HG03432 (cell line): ENCODE measurements around the gene KLRF1.
A peak's percentile ranks its signal among the peaks of the same experiment; 100 is the strongest.

Source experiments
- ATAC-seq: cut with Tn5 transposase; IDR thresholded peaks from one replicate; pipeline ENCODE4 v1.9.1; 2021; ENCODE audit warnings: mild to moderate bottlenecking, moderate library complexity; ENCODE audit not compliant: unreplicated experiment

KLRF1 gene, protein sequence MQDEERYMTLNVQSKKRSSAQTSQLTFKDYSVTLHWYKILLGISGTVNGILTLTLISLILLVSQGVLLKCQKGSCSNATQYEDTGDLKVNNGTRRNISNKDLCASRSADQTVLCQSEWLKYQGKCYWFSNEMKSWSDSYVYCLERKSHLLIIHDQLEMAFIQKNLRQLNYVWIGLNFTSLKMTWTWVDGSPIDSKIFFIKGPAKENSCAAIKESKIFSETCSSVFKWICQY

GRCh38 chr12:9827209-9827888, at the start of gene KLRF1:
Gene KLRF1 (plus strand): TSS chr12:9827481. CDS start chr12:9827545, 64 bp downstream.
- ATAC-seq: no peak

- no peak for ATAC-seq
Measured at GRCh38 chr12:9779209-9779608, 48.1 kb upstream of the KLRF1 start.

GRCh38 chr12:9781360-9781759, 45.9 kb upstream of the KLRF1 start:
- ATAC-seq: no peak

GRCh38 chr12:9782547-9783382, 44.5 kb upstream of the KLRF1 start:
- no peak for ATAC-seq

DNA sequence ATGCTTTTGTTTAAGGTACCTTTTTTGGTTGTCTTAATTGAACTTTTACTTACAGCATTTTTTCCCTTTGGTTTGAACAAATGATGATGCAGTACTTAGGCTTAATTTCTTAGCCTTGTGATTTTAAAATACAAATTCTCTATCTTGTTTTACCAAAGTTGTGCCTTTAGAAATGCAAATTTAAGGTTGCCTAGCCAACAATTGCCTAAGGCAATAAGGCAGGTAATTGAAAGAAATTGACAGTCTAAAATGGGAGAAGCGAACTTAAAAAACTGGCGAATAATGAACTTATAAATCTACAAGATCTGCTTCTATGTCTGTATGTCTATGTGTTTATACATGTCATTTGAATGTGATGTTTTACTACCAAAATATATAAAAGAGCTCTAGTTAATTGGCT, 43.0 kb upstream of the KLRF1 start:
- no peak for ATAC-seq

- no peak for ATAC-seq
Measured at GRCh38 chr12:9784816-9785215, 42.5 kb upstream of the KLRF1 start.

DNA sequence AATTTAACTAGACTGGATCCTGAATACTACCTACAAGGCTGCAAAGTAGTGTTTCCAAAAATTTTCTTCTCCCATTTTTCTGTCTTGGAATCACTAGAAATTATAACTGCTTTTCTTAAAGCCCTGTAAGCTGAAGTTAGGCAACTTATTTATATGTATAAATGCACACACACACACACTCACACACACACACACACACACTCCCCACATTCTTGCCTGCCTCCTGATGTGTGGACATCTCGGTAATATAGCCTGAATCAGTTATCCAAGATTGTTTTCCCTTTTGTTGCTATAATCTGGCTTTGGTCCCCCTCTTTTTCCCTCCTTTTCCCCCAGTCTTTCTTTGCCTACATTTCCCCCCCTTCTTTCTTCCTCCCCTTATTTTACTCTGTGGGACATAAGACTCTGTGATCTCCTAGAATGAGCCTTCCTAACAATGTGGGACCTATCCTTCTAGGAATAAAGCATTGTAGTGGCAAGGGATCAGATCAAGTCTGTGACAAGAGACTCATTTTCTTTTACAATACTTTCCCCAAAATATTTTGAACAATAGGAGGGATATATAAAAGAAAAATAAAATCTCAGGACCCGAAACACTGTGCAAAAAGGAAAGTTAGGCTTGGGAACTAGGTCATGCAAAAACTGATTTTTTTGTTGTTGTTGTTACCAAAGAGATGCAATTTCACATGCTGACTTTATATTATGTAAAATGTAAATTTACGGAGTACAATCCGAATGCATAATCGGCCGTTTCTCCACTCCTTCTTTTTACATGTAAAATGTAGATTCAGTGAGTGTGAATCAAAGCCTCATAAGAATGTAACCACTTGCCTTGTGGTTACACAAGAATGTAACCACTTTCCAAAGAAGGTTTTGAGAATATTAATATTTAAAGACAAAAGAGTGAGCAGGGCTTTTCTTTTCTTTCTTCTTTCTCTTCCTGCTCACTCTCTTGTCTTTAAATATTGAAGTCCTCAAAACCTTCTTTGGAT, 40.3 kb upstream of the KLRF1 start:
- ATAC-seq: no peak

- ATAC-seq: no peak
Measured at GRCh38 chr12:9792185-9792900, 34.9 kb upstream of the KLRF1 start.

GRCh38 chr12:9792961-9793617, 34.2 kb upstream of the KLRF1 start:
- ATAC-seq: no peak

- no peak for ATAC-seq
Measured at GRCh38 chr12:9793779-9794395, 33.4 kb upstream of the KLRF1 start.

- no peak for ATAC-seq
Measured at GRCh38 chr12:9794484-9795093, 32.7 kb upstream of the KLRF1 start.

DNA sequence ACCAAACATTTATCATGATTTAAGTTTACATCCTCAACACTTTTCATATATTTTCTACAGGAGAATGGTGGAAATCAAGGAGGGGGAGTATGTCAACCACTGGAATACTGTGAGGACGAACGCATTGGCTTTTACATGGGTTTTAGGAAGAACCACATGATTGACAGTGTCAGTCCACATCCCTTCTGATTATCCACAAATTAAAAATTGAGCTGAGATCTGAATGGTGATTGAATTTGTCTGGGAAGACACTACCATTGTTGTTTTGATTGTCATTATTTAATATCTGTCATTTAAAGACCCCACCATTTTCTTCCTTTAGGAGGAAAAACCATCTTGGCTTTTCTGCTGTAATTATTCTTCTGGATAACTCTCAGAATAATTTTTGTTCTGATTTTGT, 31.3 kb upstream of the KLRF1 start:
- no peak for ATAC-seq

DNA sequence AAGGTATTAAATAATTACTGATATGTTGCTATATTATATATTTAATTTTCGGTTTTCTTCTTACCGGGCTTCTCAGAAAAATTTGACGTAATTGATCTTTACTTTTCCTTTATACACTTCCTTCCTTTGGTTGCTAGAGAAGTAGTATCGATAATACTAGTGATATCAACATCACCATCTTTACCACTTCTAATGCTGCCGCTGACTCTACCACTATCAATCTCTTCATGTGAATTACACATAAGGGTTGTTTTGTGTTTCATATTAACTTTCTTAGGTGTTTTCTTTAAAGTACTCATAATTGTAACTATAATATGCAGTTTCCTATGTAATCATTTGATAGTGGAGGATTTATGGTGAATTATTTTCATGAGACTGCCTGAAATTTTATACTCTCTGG, 30.9 kb upstream of the KLRF1 start:
- no peak for ATAC-seq

- ATAC-seq: no peak
Measured at GRCh38 chr12:9796971-9797370, 30.3 kb upstream of the KLRF1 start.

- peak; percentile 94 for ATAC-seq
Measured at GRCh38 chr12:9797722-9798619, 29.3 kb upstream of the KLRF1 start.

- no peak for ATAC-seq
Measured at GRCh38 chr12:9799961-9800360, 27.3 kb upstream of the KLRF1 start.

DNA sequence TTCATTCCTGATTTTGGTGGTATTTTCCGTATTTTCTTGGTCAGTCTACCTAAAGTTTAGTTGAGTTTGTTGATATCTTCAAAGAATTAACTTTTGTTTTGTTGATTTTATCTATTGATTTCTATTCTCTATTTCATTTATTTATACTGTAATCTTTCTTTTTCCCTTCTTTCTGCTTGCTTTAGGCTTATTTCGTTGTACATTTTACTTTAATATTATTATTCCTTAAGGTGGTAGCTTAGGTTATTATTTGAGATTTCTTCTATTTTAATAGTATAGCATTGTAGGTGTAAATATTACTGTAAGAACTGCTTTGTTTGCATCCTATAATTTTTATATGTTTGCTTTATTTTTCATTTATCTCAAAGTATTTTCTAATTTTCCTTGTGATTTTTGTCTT, 21.4 kb upstream of the KLRF1 start:
- no peak for ATAC-seq

- no peak for ATAC-seq
Measured at GRCh38 chr12:9806714-9807113, 20.6 kb upstream of the KLRF1 start.
